Raji (cell line): Measurements from ENCODE around the gene SPSB3.

ENCODE experiments used
- POLR2A ChIP-seq: IDR thresholded peaks from 2 replicates; pipeline ENCODE4 v1.6.1; 2011; ENCODE audit warnings: low read depth, low read length, control low read depth; ENCODE audit not compliant: insufficient read depth

The SPSB3 gene

GRCh38 chr16:1793578-1794220 is 11.3 kb upstream of the SPSB3 start, which contains the start of gene IGFALS:
IGFALS (minus strand) TSS chr16:1793705; CDS start chr16:1793652, 53 bp downstream.
- no peak for TF ChIP-seq POLR2A

- TF ChIP-seq POLR2A: no peak
These were observed 10.6 kb upstream of the SPSB3 start for GRCh38 chr16:1792836-1793577.

- TF ChIP-seq POLR2A: no peak
These were observed 9.8 kb upstream of the SPSB3 start for GRCh38 chr16:1791943-1792812.

GRCh38 chr16:1791256-1791942 is 9.0 kb upstream of the SPSB3 start:
- TF ChIP-seq POLR2A: no peak

- TF ChIP-seq POLR2A: no peak
These were observed 8.4 kb upstream of the SPSB3 start for GRCh38 chr16:1790611-1791255.

GRCh38 chr16:1790261-1790610 is 7.9 kb upstream of the SPSB3 start:
- no peak for TF ChIP-seq POLR2A

GRCh38 chr16:1789643-1790045 is 7.3 kb upstream of the SPSB3 start:
- no peak for TF ChIP-seq POLR2A

- TF ChIP-seq POLR2A: no peak
These were observed 6.3 kb upstream of the SPSB3 start for GRCh38 chr16:1788708-1789100.

GRCh38 chr16:1788095-1788707 is 5.8 kb upstream of the SPSB3 start:
- no peak for TF ChIP-seq POLR2A

GRCh38 chr16:1787322-1788094 is 5.1 kb upstream of the SPSB3 start:
- TF ChIP-seq POLR2A: no peak

GRCh38 chr16:1787056-1787321 is 4.6 kb upstream of the SPSB3 start:
- TF ChIP-seq POLR2A: no peak

- TF ChIP-seq POLR2A: no peak
These were observed 4.1 kb upstream of the SPSB3 start for GRCh38 chr16:1786242-1787055.

- no peak for TF ChIP-seq POLR2A
These were observed 3.4 kb upstream of the SPSB3 start for GRCh38 chr16:1785846-1786170.

GRCh38 chr16:1784977-1785845 is 2.8 kb upstream of the SPSB3 start:
- no peak for TF ChIP-seq POLR2A
